Left ventricle myocardium inferior (tissue), 1 donor: ENCODE data around the gene UBN1. TPM values are rescaled to one million over a fixed set of nuclear protein-coding genes. Genes with fewer than 3 reads are reported as not detected.

Source experiments
- DNase-seq: peaks from one replicate; pipeline ENCODE4 v3.0.0-alpha.2; 2020
- H3K27ac ChIP-seq: fragments of 200-600 bp; replicated peaks from 2 replicates; pipeline ENCODE4 v1.8.0; 2021
- H3K27me3 ChIP-seq: fragments of 200-600 bp; 2 replicates; pipeline ENCODE4 v1.8.0; 2021; ENCODE audit warnings: low read depth
- H3K36me3 ChIP-seq: fragments of 200-600 bp; 2 replicates; pipeline ENCODE4 v1.8.0; 2021
- H3K4me1 ChIP-seq: fragments of 200-600 bp; 2 replicates; pipeline ENCODE4 v1.8.0; 2021
- H3K4me3 ChIP-seq: fragments of 200-600 bp; 2 replicates; pipeline ENCODE4 v1.8.0; 2021; ENCODE audit warnings: mild to moderate bottlenecking, moderate library complexity
- H3K9me3 ChIP-seq: fragments of 200-600 bp; replicated peaks from 2 replicates; pipeline ENCODE4 v1.8.0; 2021
- intact Hi-C: fragments of 100-400 bp; cut with micrococcal nuclease; formaldehyde crosslinking; loops from one replicate; pipeline ENCODE4 v1.11.0; 2022
- total RNA-seq: library from RNA; stranded (reverse); fragmentation: NEBNext Ultra II Directional; extraction: Animal tissue kit (Norgen Biotek cat#: 25700); gene quantifications from one replicate; pipeline ENCODE4 v1.2.1, GENCODE V29; 2021
- TF ChIP-seq, protein P1 (sequence below): fragments of 200-600 bp; IDR thresholded peaks from 2 replicates; pipeline ENCODE4 v1.8.0; 2021; ENCODE audit warnings: antibody characterized with exemption, mild to moderate bottlenecking, borderline replicate concordance
- donor health status: DM: no; HTN: yes; CAD: no; lungs with severe emphysema.

UBN1 gene
- total RNA-seq, 1 donor from 2014 or later, result 41.1 TPM

- Histone ChIP-seq H3K27ac (no peak overlapping the region), H3K9me3 (no peaks in the 10 kb centered on the region), H3K4me1 (peaks cover 6% of the 10 kb centered on the region), H3K27me3 (no peaks in the 10 kb centered on the region), H3K36me3 (no peaks in the 10 kb centered on the region), H3K4me3 (no peak overlapping the region)
- intact Hi-C loops, result no loop called here
- DNase-seq, result no peak
- TF ChIP-seq, protein P1, sequence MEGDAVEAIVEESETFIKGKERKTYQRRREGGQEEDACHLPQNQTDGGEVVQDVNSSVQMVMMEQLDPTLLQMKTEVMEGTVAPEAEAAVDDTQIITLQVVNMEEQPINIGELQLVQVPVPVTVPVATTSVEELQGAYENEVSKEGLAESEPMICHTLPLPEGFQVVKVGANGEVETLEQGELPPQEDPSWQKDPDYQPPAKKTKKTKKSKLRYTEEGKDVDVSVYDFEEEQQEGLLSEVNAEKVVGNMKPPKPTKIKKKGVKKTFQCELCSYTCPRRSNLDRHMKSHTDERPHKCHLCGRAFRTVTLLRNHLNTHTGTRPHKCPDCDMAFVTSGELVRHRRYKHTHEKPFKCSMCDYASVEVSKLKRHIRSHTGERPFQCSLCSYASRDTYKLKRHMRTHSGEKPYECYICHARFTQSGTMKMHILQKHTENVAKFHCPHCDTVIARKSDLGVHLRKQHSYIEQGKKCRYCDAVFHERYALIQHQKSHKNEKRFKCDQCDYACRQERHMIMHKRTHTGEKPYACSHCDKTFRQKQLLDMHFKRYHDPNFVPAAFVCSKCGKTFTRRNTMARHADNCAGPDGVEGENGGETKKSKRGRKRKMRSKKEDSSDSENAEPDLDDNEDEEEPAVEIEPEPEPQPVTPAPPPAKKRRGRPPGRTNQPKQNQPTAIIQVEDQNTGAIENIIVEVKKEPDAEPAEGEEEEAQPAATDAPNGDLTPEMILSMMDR, result no peak
Measured at GRCh38 chr16:4917117-4917516, 69.8 kb downstream of the UBN1 start.

- Histone ChIP-seq H3K36me3 (no peaks in the 10 kb centered on the region), H3K4me1 (peaks cover 3% of the 10 kb centered on the region), H3K4me3 (no peak overlapping the region), H3K9me3 (no peaks in the 10 kb centered on the region), H3K27me3 (no peaks in the 10 kb centered on the region), H3K27ac (no peak overlapping the region)
- no peak for DNase-seq
- intact Hi-C loops, result no loop called here
- TF ChIP-seq, protein P1, result no peak
Measured at GRCh38 chr16:4918781-4919251, 71.5 kb downstream of the UBN1 start.

- H3K4me1 ChIP-seq, result peaks cover 7% of the 10 kb centered on the region
- DNase-seq, result no peak
- H3K4me3 ChIP-seq, result no peak overlapping the region
- H3K9me3 ChIP-seq, result no peaks in the 10 kb centered on the region
- TF ChIP-seq, protein P1, result no peak
- no peaks in the 10 kb centered on the region for H3K27me3 ChIP-seq
- no peak overlapping the region for H3K27ac ChIP-seq
- intact Hi-C loops, result no loop called here
- H3K36me3 ChIP-seq, result no peaks in the 10 kb centered on the region
Measured at GRCh38 chr16:4920826-4921225, 73.5 kb downstream of the UBN1 start.

DNA sequence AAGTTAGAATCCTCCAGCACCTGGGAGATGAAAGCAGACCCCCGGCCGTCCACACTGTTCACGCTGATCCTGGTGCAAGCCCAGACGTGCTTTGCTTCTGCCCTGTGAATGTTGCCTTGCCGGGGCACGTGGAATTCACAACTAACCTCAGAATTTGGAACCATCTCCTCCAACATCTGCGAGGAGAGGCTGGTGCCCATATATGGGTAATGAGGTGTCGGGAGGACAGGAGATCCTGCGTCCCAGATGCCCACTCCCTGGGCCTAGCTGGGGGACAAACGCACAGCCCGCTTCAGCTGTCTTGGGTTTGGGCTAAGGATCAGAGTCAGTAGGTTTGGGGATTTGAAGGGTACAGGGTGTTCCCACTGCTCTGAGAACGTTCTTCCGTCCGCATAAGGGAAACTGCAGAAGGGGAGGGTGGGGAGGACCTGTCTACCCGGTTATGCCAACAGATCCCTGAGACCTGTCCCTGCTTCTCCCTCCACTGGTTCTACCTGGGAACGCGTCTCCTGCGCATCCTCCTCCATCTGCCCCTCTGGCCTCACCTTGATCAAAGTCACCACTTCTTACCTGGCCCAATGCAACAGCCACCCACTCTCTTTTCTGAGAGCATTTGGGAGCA is 75.6 kb downstream of the UBN1 start:
- intact Hi-C loops, result no loop called here
- no peaks in the 10 kb centered on the region for H3K27me3 ChIP-seq
- peaks cover 17% of the 10 kb centered on the region for H3K9me3 ChIP-seq
- DNase-seq, result no peak
- TF ChIP-seq, protein P1, result no peak
- H3K36me3 ChIP-seq, result peaks cover 6% of the 10 kb centered on the region
- no peak overlapping the region for H3K4me3 ChIP-seq
- H3K4me1 ChIP-seq, result peaks cover 7% of the 10 kb centered on the region
- no peak overlapping the region for H3K27ac ChIP-seq

DNA sequence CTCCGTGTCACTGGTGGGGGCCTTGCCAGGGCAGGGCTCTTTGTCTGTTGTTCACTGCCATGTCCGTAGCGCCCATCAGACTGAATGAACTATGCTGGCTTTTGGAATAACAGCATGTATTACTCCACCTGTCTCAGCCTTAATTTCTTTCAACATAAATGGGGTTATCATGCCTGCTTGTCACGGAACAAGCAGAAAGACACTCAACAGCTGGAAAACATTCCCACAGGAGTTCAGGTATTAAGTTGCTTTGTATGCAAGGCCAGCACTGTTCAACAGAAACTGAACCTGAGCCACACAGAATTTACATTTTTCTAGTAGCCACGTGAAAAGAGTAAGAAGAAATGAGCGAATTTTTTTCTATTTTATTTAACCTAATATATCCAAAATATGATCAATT is 76.6 kb downstream of the UBN1 start:
- TF ChIP-seq, protein P1, result no peak
- H3K27me3 ChIP-seq, result no peaks in the 10 kb centered on the region
- peaks cover 7% of the 10 kb centered on the region for H3K4me1 ChIP-seq
- no peak overlapping the region for H3K4me3 ChIP-seq
- DNase-seq, result no peak
- H3K36me3 ChIP-seq, result peaks cover 6% of the 10 kb centered on the region
- H3K27ac ChIP-seq, result no peak overlapping the region
- H3K9me3 ChIP-seq, result peaks cover 17% of the 10 kb centered on the region
- intact Hi-C loops, result no loop called here
